ENCODE results near the gene EDEM2. TPM values are rescaled to one million over a fixed set of nuclear protein-coding genes. Genes with fewer than 3 reads are reported as not detected.

EDEM2 gene
- total and polyA plus RNA-seq, 2 donors (not counting 1 experiment from before 2014, with no cell fraction given): 28.1 to 30.4 TPM

DNA sequence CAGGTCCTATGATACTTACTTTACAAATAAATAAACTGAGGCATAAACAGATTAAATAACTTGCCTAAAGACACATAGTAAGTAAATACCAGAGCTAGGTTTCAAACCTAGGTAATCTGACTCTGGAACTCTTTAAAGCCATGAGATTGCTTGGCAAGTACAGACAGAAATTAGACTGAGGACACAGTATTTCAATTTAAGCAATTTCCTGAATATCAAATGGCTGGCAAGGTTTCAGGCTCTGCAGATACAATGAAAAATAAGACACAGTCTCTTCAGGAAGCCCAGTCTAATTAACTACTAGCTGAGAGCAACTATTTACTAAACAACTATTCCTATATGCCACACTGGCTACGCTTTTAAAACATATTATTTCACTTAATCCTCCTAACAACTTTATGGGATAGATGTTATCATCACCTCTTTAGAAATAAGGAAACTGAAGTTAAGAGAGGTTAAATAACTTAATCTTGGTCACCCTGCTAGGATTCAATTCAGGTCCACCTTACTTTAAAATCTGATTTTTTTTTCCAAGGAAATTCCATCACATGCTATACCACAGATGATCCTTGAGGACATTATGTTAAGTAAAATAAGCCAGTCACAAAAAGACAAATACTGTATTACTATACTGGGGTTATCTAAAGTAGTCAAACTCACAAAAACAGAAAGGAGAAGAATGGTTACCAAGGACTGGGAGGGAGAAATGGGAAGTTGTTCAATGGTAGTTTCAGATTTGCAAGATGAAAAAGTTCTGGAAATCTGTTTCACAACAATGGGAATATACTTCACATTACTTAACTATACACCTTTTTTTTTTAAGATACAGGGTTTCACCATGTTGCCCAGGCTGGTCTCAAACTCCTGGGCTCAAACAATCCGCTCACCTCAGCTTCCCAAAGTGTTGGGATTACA lies 58.6 kb downstream of the EDEM2 start:
- peaks cover 0 to 3% of the 10 kb centered on the region in 2 experiments for H3K36me3 ChIP-seq (replicated peaks in 1 of 2; ENCODE audit: control extremely low read depth in 1 of 2, control insufficient read depth in 1 of 2, extremely low read depth in 1 of 2, insufficient read depth in 2 of 2, low read length in 1 of 2)
- TF ChIP-seq EZH2 (IDR thresholded peaks at IDR 0.05; ENCODE audit: borderline replicate concordance, insufficient read depth, low read depth, low read length, poor library complexity, severe bottlenecking): no peak
- TF ChIP-seq, protein P1, sequence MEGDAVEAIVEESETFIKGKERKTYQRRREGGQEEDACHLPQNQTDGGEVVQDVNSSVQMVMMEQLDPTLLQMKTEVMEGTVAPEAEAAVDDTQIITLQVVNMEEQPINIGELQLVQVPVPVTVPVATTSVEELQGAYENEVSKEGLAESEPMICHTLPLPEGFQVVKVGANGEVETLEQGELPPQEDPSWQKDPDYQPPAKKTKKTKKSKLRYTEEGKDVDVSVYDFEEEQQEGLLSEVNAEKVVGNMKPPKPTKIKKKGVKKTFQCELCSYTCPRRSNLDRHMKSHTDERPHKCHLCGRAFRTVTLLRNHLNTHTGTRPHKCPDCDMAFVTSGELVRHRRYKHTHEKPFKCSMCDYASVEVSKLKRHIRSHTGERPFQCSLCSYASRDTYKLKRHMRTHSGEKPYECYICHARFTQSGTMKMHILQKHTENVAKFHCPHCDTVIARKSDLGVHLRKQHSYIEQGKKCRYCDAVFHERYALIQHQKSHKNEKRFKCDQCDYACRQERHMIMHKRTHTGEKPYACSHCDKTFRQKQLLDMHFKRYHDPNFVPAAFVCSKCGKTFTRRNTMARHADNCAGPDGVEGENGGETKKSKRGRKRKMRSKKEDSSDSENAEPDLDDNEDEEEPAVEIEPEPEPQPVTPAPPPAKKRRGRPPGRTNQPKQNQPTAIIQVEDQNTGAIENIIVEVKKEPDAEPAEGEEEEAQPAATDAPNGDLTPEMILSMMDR (IDR thresholded peaks at IDR 0.05): no peak
- H4K20me1 ChIP-seq (ENCODE audit: control insufficient read depth, insufficient read depth, low read length, poor library complexity, severe bottlenecking): peaks cover 35% of the 10 kb centered on the region
- Mint-ChIP-seq H3K4me1 (peaks cover 46% of the 10 kb centered on the region), H3K4me3 (no peak overlapping the region), H3K9me3 (ENCODE audit: insufficient read depth) (no peaks in the 10 kb centered on the region), H3K27ac (peak overlapping the region; percentile 17), H3K27me3 (no peaks in the 10 kb centered on the region)
- H3K4me2 ChIP-seq (replicated peaks; ENCODE audit: low read depth, low read length, poor library complexity, severe bottlenecking): no peak overlapping the region
- intact Hi-C loops (cut with micrococcal nuclease): no loop called here
- H3K4me1 ChIP-seq (ENCODE audit: control insufficient read depth in 2 of 2, insufficient read depth in 2 of 2, low read length in 2 of 2): peaks cover 16 to 21% of the 10 kb centered on the region in 2 donors
- no peaks in the 10 kb centered on the region for H3K27me3 ChIP-seq (replicated peaks in 1 of 4; ENCODE audit: control extremely low read depth in 1 of 4, control insufficient read depth in 3 of 4, insufficient read depth in 4 of 4, low read length in 3 of 4)
- no peak overlapping the region for H3K27ac ChIP-seq (ENCODE audit: low read length in 2 of 2)
- no CpG with 5 or more reads among the region's 2 CpGs for WGBS (ENCODE audit: insufficient coverage)
- no peak overlapping the region for H2AFZ ChIP-seq (ENCODE audit: insufficient read depth, low read depth, low read length, poor library complexity, severe bottlenecking)
- ChIA-PET POLR2A (no interaction called here), CTCF (interaction anchor here (2.2 kb wide), 1 partner anchor 7 kb away, joined by 11 read pairs; no protein-coding TSS in a partner anchor)
- H3K9ac ChIP-seq (ENCODE audit: low read length): no peak overlapping the region
- H3K79me2 ChIP-seq (ENCODE audit: control insufficient read depth, insufficient read depth, low read length): peaks cover 95% of the 10 kb centered on the region
- no peak for ATAC-seq (ENCODE audit: low read depth)
- H3K9me3 ChIP-seq (ENCODE audit: control extremely low read depth in 1 of 3, control insufficient read depth in 2 of 3, insufficient read depth in 1 of 3, low read length in 2 of 3): no peaks in the 10 kb centered on the region
- DNase-seq: no peak
- H3K4me3 ChIP-seq (ENCODE audit: control extremely low read depth in 1 of 5, extremely low read depth in 1 of 5, insufficient read depth in 1 of 5, low read depth in 2 of 5, low read length in 4 of 5): no peak overlapping the region

DNA sequence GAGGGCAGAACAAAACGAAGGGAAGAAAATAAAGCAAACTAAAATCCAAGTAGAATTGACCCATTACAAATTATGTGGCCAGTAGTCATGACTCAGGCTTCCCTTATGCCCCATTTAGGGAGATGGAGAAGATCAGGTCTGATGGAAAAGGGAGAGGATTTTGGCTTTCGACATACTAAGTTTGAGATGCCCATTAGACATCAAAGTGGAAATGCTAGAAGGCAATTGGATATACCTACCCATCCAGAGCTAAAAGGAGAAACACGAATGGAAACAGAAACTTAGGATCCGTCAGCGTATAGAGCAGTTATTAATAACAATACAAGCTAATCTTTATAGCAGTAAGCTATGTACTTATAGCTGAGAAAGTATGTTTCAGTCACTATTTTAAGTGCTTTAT lies 59.3 kb downstream of the EDEM2 start:
- DNase-seq (no peak), ATAC-seq (ENCODE audit: low read depth) (no peak)
- H3K27ac ChIP-seq (ENCODE audit: low read length in 2 of 2): no peak overlapping the region
- H3K79me2 ChIP-seq (ENCODE audit: control insufficient read depth, insufficient read depth, low read length): peaks cover 95% of the 10 kb centered on the region
- no peak overlapping the region for H3K9ac ChIP-seq (ENCODE audit: low read length)
- peaks cover 12 to 14% of the 10 kb centered on the region in 2 donors for H3K4me1 ChIP-seq (ENCODE audit: control insufficient read depth in 2 of 2, insufficient read depth in 2 of 2, low read length in 2 of 2)
- ChIA-PET POLR2A (no interaction called here), CTCF (interaction anchor here (2.2 kb wide), 1 partner anchor 8 kb away, joined by 11 read pairs; no protein-coding TSS in a partner anchor)
- Mint-ChIP-seq H3K4me1 (peaks cover 40% of the 10 kb centered on the region), H3K4me3 (no peak overlapping the region), H3K27me3 (no peaks in the 10 kb centered on the region), H3K9me3 (ENCODE audit: insufficient read depth) (no peaks in the 10 kb centered on the region), H3K27ac (no peak overlapping the region)
- TF ChIP-seq, protein P1 (IDR thresholded peaks at IDR 0.05): no peak
- no peak for TF ChIP-seq EZH2 (IDR thresholded peaks at IDR 0.05; ENCODE audit: borderline replicate concordance, insufficient read depth, low read depth, low read length, poor library complexity, severe bottlenecking)
- peaks cover 41% of the 10 kb centered on the region for H4K20me1 ChIP-seq (ENCODE audit: control insufficient read depth, insufficient read depth, low read length, poor library complexity, severe bottlenecking)
- H2AFZ ChIP-seq (ENCODE audit: insufficient read depth, low read depth, low read length, poor library complexity, severe bottlenecking): no peak overlapping the region
- no peak overlapping the region for H3K4me3 ChIP-seq (ENCODE audit: control extremely low read depth in 1 of 5, extremely low read depth in 1 of 5, insufficient read depth in 1 of 5, low read depth in 2 of 5, low read length in 4 of 5)
- H3K4me2 ChIP-seq (replicated peaks; ENCODE audit: low read depth, low read length, poor library complexity, severe bottlenecking): no peak overlapping the region
- H3K36me3 ChIP-seq (replicated peaks in 1 of 2; ENCODE audit: control extremely low read depth in 1 of 2, control insufficient read depth in 1 of 2, extremely low read depth in 1 of 2, insufficient read depth in 2 of 2, low read length in 1 of 2): peaks cover 0 to 3% of the 10 kb centered on the region in 2 experiments
- no CpG with 5 or more reads among the region's 5 CpGs for WGBS (ENCODE audit: insufficient coverage)
- intact Hi-C loops (cut with micrococcal nuclease): no loop called here
- no peaks in the 10 kb centered on the region for H3K27me3 ChIP-seq (replicated peaks in 1 of 4; ENCODE audit: control extremely low read depth in 1 of 4, control insufficient read depth in 3 of 4, insufficient read depth in 4 of 4, low read length in 3 of 4)
- no peaks in the 10 kb centered on the region for H3K9me3 ChIP-seq (ENCODE audit: control extremely low read depth in 1 of 3, control insufficient read depth in 2 of 3, insufficient read depth in 1 of 3, low read length in 2 of 3)
